BE2C (cell line): ENCODE data around the gene ZNF695.
"Not testable (repeated sequence)": the region's sequence is repeated elsewhere in the genome, so short reads cannot be mapped to it uniquely, and the experiment has no call there.

Source experiments
- DNase-seq: peaks from one replicate; pipeline ENCODE4 v3.0.0-alpha.2; 2020
- H3K27me3 ChIP-seq: fragments of 250-450 bp; sonication (Bioruptor Pico); 2 replicates; pipeline ENCODE4 v1.5.1; 2020; ENCODE audit warnings: mild to moderate bottlenecking
- H3K36me3 ChIP-seq: fragments of 250-450 bp; sonication (Bioruptor Pico); 2 replicates; pipeline ENCODE4 v1.5.1; 2020; ENCODE audit warnings: mild to moderate bottlenecking
- H3K4me1 ChIP-seq: fragments of 250-450 bp; sonication (Bioruptor Pico); 2 replicates; pipeline ENCODE4 v1.5.1; 2020
- H3K4me3 ChIP-seq: 2 replicates; pipeline ENCODE4 v1.5.1; 2011; ENCODE audit warnings: low read depth, low read length
- H3K9me3 ChIP-seq: fragments of 250-450 bp; sonication (Bioruptor Pico); 2 replicates; pipeline ENCODE4 v1.5.1; 2020
- CTCF ChIP-seq: IDR thresholded peaks from 2 replicates; pipeline ENCODE4 v1.5.1; 2012; ENCODE audit warnings: mild to moderate bottlenecking, low read depth, low read length

The ZNF695 gene

GRCh38 chr1:247037511-247038320, 29.9 kb upstream of the ZNF695 start:
- Histone ChIP-seq H3K27me3 (no peaks in the 10 kb centered on the region), H3K36me3 (peaks cover 30% of the 10 kb centered on the region), H3K4me3 (no peak overlapping the region), H3K4me1 (no peaks in the 10 kb centered on the region), H3K9me3 (peaks cover 3% of the 10 kb centered on the region; the same call in 1 of the 2 replicates)
- DNase-seq = no peak
- TF ChIP-seq CTCF = no peak

GRCh38 chr1:247032306-247032705, 24.4 kb upstream of the ZNF695 start:
- DNase-seq, H3K4me1 ChIP-seq, H3K4me3 ChIP-seq, H3K9me3 ChIP-seq, H3K27me3 ChIP-seq: not testable (repeated sequence)
- H3K36me3 ChIP-seq = peaks cover 13% of the 10 kb centered on the region

GRCh38 chr1:247024658-247025057, 16.8 kb upstream of the ZNF695 start:
- DNase-seq, H3K36me3 ChIP-seq, H3K4me1 ChIP-seq, H3K4me3 ChIP-seq, H3K9me3 ChIP-seq, H3K27me3 ChIP-seq: not testable (repeated sequence)

- no peaks in the 10 kb centered on the region for H3K36me3 ChIP-seq
- no peaks in the 10 kb centered on the region for H3K4me1 ChIP-seq
- DNase-seq = no peak
- H3K9me3 ChIP-seq = no peaks in the 10 kb centered on the region
- no peak overlapping the region for H3K4me3 ChIP-seq
- peaks cover 8% of the 10 kb centered on the region; the same call in 1 of the 2 replicates for H3K27me3 ChIP-seq
- no peak for TF ChIP-seq CTCF
These were observed 5.5 kb upstream of the ZNF695 start for GRCh38 chr1:247013391-247013790.

GRCh38 chr1:247008406-247008799, 546 bp upstream of the ZNF695 start:
- no peak for DNase-seq
- H3K4me1 ChIP-seq = no peaks in the 10 kb centered on the region
- TF ChIP-seq CTCF = no peak
- no peaks in the 10 kb centered on the region for H3K9me3 ChIP-seq
- H3K4me3 ChIP-seq = peak overlapping the region; percentile 78
- 0 out of 2 replicates have a peak, but pooled peaks cover 2% of the 10 kb centered on the region for H3K36me3 ChIP-seq
- H3K27me3 ChIP-seq = no peaks in the 10 kb centered on the region

GRCh38 chr1:247004081-247004480, 3.8 kb downstream of the ZNF695 start:
- H3K4me1 ChIP-seq, H3K9me3 ChIP-seq, DNase-seq, H3K27me3 ChIP-seq, H3K4me3 ChIP-seq: not testable (repeated sequence)
- H3K36me3 ChIP-seq = peaks cover 13% of the 10 kb centered on the region

- H3K36me3 ChIP-seq = peaks cover 37% of the 10 kb centered on the region
- DNase-seq = no peak
- TF ChIP-seq CTCF = no peak
These were observed 18.0 kb downstream of the ZNF695 start for GRCh38 chr1:246989901-246990300.

GRCh38 chr1:246988316-246988715, 19.5 kb downstream of the ZNF695 start:
- no peak for TF ChIP-seq CTCF
- no peak for DNase-seq
- peaks cover 11% of the 10 kb centered on the region for H3K9me3 ChIP-seq
- H3K4me1 ChIP-seq = no peaks in the 10 kb centered on the region
- H3K4me3 ChIP-seq = no peak overlapping the region
- no peaks in the 10 kb centered on the region for H3K27me3 ChIP-seq
- peaks cover 39% of the 10 kb centered on the region for H3K36me3 ChIP-seq

More at GRCh38 chr1:246989901-246990300, 18.0 kb downstream of the ZNF695 start:
- no peaks in the 10 kb centered on the region for H3K27me3 ChIP-seq
- H3K4me3 ChIP-seq = no peak overlapping the region
- no peaks in the 10 kb centered on the region for H3K4me1 ChIP-seq
- peaks cover 11% of the 10 kb centered on the region for H3K9me3 ChIP-seq
